ENCODE results near the gene SZT2.

The SZT2 gene

GRCh38 chr1:43388613-43389012 lies 1.1 kb upstream of the SZT2 start:
- no peak for ATAC-seq
- no peak for TF ChIP-seq ESRRG (CRISPR knock-in tag; IDR thresholded peaks at IDR 0.05)
- no peak for TF ChIP-seq OSR1 (CRISPR knock-in tag; IDR thresholded peaks at IDR 0.05)
- no peak for TF ChIP-seq ARNTL (CRISPR knock-in tag; IDR thresholded peaks at IDR 0.05; ENCODE audit: borderline replicate concordance, low read depth)
- no peak for TF ChIP-seq ZNF565 (CRISPR knock-in tag; conservative IDR thresholded peaks at IDR 0.05; ENCODE audit: low read depth)
- no peak for TF ChIP-seq CSRNP3 (CRISPR knock-in tag; IDR thresholded peaks at IDR 0.05)

- TF ChIP-seq SNAI2 (CRISPR knock-in tag; IDR thresholded peaks at IDR 0.05) (no peak), PPARA (CRISPR knock-in tag; IDR thresholded peaks at IDR 0.05; ENCODE audit: borderline replicate concordance) (no peak), POU6F1 (CRISPR knock-in tag; IDR thresholded peaks at IDR 0.05; ENCODE audit: borderline replicate concordance, low read depth) (no peak)
Observed at GRCh38 chr1:43392702-43393101, 3.0 kb downstream of the SZT2 start.

GRCh38 chr1:43395523-43395922 lies 5.8 kb downstream of the SZT2 start:
- TF ChIP-seq ZNF565 (CRISPR knock-in tag; conservative IDR thresholded peaks at IDR 0.05; ENCODE audit: low read depth) (no peak), CSDC2 (CRISPR knock-in tag; IDR thresholded peaks at IDR 0.05) (no peak), TOX (CRISPR knock-in tag; IDR thresholded peaks at IDR 0.05; ENCODE audit: borderline replicate concordance) (no peak)
- no peak for ATAC-seq

More at GRCh38 chr1:43392702-43393101, 3.0 kb downstream of the SZT2 start:
- no peak for ATAC-seq

GRCh38 chr1:43396059-43396458 lies 6.4 kb downstream of the SZT2 start:
- no peak for ATAC-seq
- no peak for TF ChIP-seq TOX (CRISPR knock-in tag; IDR thresholded peaks at IDR 0.05; ENCODE audit: borderline replicate concordance)
- TF ChIP-seq PATZ1 (CRISPR knock-in tag; IDR thresholded peaks at IDR 0.05; ENCODE audit: borderline replicate concordance): no peak
- TF ChIP-seq TCF4 (CRISPR knock-in tag; IDR thresholded peaks at IDR 0.05; ENCODE audit: borderline replicate concordance): no peak
- TF ChIP-seq ZNF70 (CRISPR knock-in tag; IDR thresholded peaks at IDR 0.05): no peak
- TF ChIP-seq ARNTL (CRISPR knock-in tag; IDR thresholded peaks at IDR 0.05; ENCODE audit: borderline replicate concordance, low read depth): no peak
- no peak for TF ChIP-seq BACH2 (CRISPR knock-in tag; IDR thresholded peaks at IDR 0.05; ENCODE audit: borderline replicate concordance)
- no peak for TF ChIP-seq CSDC2 (CRISPR knock-in tag; IDR thresholded peaks at IDR 0.05)
- no peak for TF ChIP-seq ISL1 (CRISPR knock-in tag; IDR thresholded peaks at IDR 0.05)
- no peak for TF ChIP-seq TSHZ2 (CRISPR knock-in tag; IDR thresholded peaks at IDR 0.05)
- TF ChIP-seq CSRNP3 (CRISPR knock-in tag; IDR thresholded peaks at IDR 0.05): no peak
- no peak for TF ChIP-seq CREB5 (CRISPR knock-in tag; IDR thresholded peaks at IDR 0.05; ENCODE audit: low read depth)
- TF ChIP-seq OSR1 (CRISPR knock-in tag; IDR thresholded peaks at IDR 0.05): no peak
- TF ChIP-seq SNAI2 (CRISPR knock-in tag; IDR thresholded peaks at IDR 0.05): no peak
- no peak for TF ChIP-seq GLIS3 (CRISPR knock-in tag; IDR thresholded peaks at IDR 0.05)
- no peak for TF ChIP-seq ESRRG (CRISPR knock-in tag; IDR thresholded peaks at IDR 0.05)
- TF ChIP-seq ZNF565 (CRISPR knock-in tag; conservative IDR thresholded peaks at IDR 0.05; ENCODE audit: low read depth): no peak
- TF ChIP-seq ZNF8 (CRISPR knock-in tag; IDR thresholded peaks at IDR 0.05): no peak
